Osteocyte (in vitro differentiated cells): ENCODE results near the gene CADPS. TPM values are rescaled to one million over a fixed set of nuclear protein-coding genes. Genes with fewer than 3 reads are reported as not detected.

ENCODE experiments used
- DNase-seq: peaks from one replicate; pipeline ENCODE4 v3.0.0; 2021; ENCODE audit warnings: mixed read lengths; ENCODE audit not compliant: unreplicated experiment; ENCODE audit errors: extremely low spot score
- H3K27ac Mint-ChIP-seq: one replicate; pipeline ENCODE4 v1.8.0; 2021; ENCODE audit warnings: mild to moderate bottlenecking, mixed read lengths; ENCODE audit not compliant: unreplicated experiment
- H3K27me3 Mint-ChIP-seq: one replicate; pipeline ENCODE4 v1.8.0; 2021; ENCODE audit warnings: mixed read lengths; ENCODE audit not compliant: unreplicated experiment
- H3K36me3 Mint-ChIP-seq: one replicate; pipeline ENCODE4 v1.8.0; 2021; ENCODE audit warnings: mixed read lengths; ENCODE audit not compliant: unreplicated experiment
- H3K4me1 Mint-ChIP-seq: one replicate; pipeline ENCODE4 v1.8.0; 2021; ENCODE audit warnings: mixed read lengths; ENCODE audit not compliant: unreplicated experiment
- H3K4me3 Mint-ChIP-seq: one replicate; pipeline ENCODE4 v1.8.0; 2021; ENCODE audit warnings: mild to moderate bottlenecking, moderate library complexity, mixed read lengths; ENCODE audit not compliant: unreplicated experiment
- H3K9me3 Mint-ChIP-seq: one replicate; pipeline ENCODE4 v1.8.0; 2021; ENCODE audit warnings: mixed read lengths; ENCODE audit not compliant: unreplicated experiment
- CTCF ChIP-seq: fragments of 200-600 bp; sonication (generic); IDR thresholded peaks from 2 replicates; pipeline ENCODE4 v1.5.0; 2021; ENCODE audit warnings: antibody characterized with exemption, mild to moderate bottlenecking, moderate library complexity
- total RNA-seq: library from RNA; stranded (reverse); gene quantifications from 2 replicates; pipeline ENCODE4 v1.2.1, GENCODE V29; 2021

Gene CADPS
- total RNA-seq, 1 donor from 2014 or later, result not detected

- no peak for TF ChIP-seq CTCF
- Mint-ChIP-seq H3K4me3 (no peak overlapping the region), H3K36me3 (no peaks in the 10 kb centered on the region), H3K4me1 (peaks cover 2% of the 10 kb centered on the region), H3K27ac (no peak overlapping the region), H3K9me3 (no peaks in the 10 kb centered on the region), H3K27me3 (peaks cover 11% of the 10 kb centered on the region)
- DNase-seq, result no peak
Observed at GRCh38 chr3:62688812-62689211, 186.4 kb downstream of the CADPS start.

- Mint-ChIP-seq H3K36me3 (no peaks in the 10 kb centered on the region), H3K27me3 (peaks cover 14% of the 10 kb centered on the region), H3K4me3 (no peak overlapping the region), H3K9me3 (no peaks in the 10 kb centered on the region), H3K27ac (no peak overlapping the region), H3K4me1 (peaks cover 2% of the 10 kb centered on the region)
- TF ChIP-seq CTCF, result no peak
- DNase-seq, result no peak
Observed at GRCh38 chr3:62688050-62688449, 187.2 kb downstream of the CADPS start.

- no peaks in the 10 kb centered on the region for H3K9me3 Mint-ChIP-seq
- H3K4me3 Mint-ChIP-seq, result no peak overlapping the region
- DNase-seq, result no peak
- peaks cover 2% of the 10 kb centered on the region for H3K4me1 Mint-ChIP-seq
- H3K27ac Mint-ChIP-seq, result no peak overlapping the region
- TF ChIP-seq CTCF, result no peak
- no peaks in the 10 kb centered on the region for H3K36me3 Mint-ChIP-seq
- H3K27me3 Mint-ChIP-seq, result peaks cover 23% of the 10 kb centered on the region
Observed at GRCh38 chr3:62686503-62687294, 188.5 kb downstream of the CADPS start.

- Mint-ChIP-seq H3K4me1 (no peaks in the 10 kb centered on the region), H3K27ac (no peak overlapping the region)
- no peak for TF ChIP-seq CTCF
Observed at GRCh38 chr3:62682826-62683225, 192.4 kb downstream of the CADPS start.

GRCh38 chr3:62679988-62680387 is 195.2 kb downstream of the CADPS start:
- no peak overlapping the region for H3K27ac Mint-ChIP-seq

More at GRCh38 chr3:62682826-62683225, 192.4 kb downstream of the CADPS start:
- H3K4me3 Mint-ChIP-seq, result no peak overlapping the region
- H3K9me3 Mint-ChIP-seq, result no peaks in the 10 kb centered on the region
- peaks cover 34% of the 10 kb centered on the region for H3K27me3 Mint-ChIP-seq
- DNase-seq, result no peak
- no peaks in the 10 kb centered on the region for H3K36me3 Mint-ChIP-seq

More at GRCh38 chr3:62679988-62680387, 195.2 kb downstream of the CADPS start:
- no peaks in the 10 kb centered on the region for H3K36me3 Mint-ChIP-seq
- no peak for DNase-seq
- peaks cover 46% of the 10 kb centered on the region for H3K27me3 Mint-ChIP-seq
- no peak overlapping the region for H3K4me3 Mint-ChIP-seq
- no peaks in the 10 kb centered on the region for H3K9me3 Mint-ChIP-seq
- H3K4me1 Mint-ChIP-seq, result no peaks in the 10 kb centered on the region
- no peak for TF ChIP-seq CTCF
